Cardiac muscle cell (in vitro differentiated cells and primary cell): ENCODE results near the gene SNAP47. TPM values are rescaled to one million over a fixed set of nuclear protein-coding genes. Genes with fewer than 3 reads are reported as not detected.

Experiments
- DNase-seq, 2 donors: peaks; one replicate each; pipeline versions ENCODE4 v3.0.0 to v3.0.0-alpha.2; 2010 to 2017; ENCODE audit warnings: low read depth in 1 of 2, low spot score in 1 of 2
- H3K27ac ChIP-seq: fragments of 200-600 bp; sonication (generic); 2 replicates; pipeline ENCODE4 v1.5.1; 2016
- H3K27me3 ChIP-seq: fragments of 200-600 bp; sonication (generic); 2 replicates; pipeline ENCODE4 v1.6.0; 2016; ENCODE audit warnings: control low read depth
- H3K36me3 ChIP-seq: fragments of 200-600 bp; sonication (generic); 2 replicates; pipeline ENCODE4 v1.5.1; 2016; ENCODE audit warnings: control low read depth
- H3K4me1 ChIP-seq: fragments of 200-600 bp; sonication (generic); 2 replicates; pipeline ENCODE4 v1.8.1; 2017; ENCODE audit warnings: low read depth, mild to moderate bottlenecking, mixed run types
- H3K4me3 ChIP-seq: fragments of 200-600 bp; sonication (generic); 2 replicates; pipeline ENCODE4 v1.5.1; 2016; ENCODE audit warnings: mild to moderate bottlenecking
- H3K9me3 ChIP-seq: fragments of 200-600 bp; sonication (generic); 2 replicates; pipeline ENCODE4 v1.5.1; 2017; ENCODE audit warnings: low read depth, mild to moderate bottlenecking, control low read depth
- CTCF ChIP-seq: IDR thresholded peaks from 2 replicates; pipeline ENCODE4 v1.5.1; 2012; ENCODE audit warnings: low read depth, mild to moderate bottlenecking, low read length
- polyA plus RNA-seq: library from polyadenylated mRNA; unstranded; fragments of >200 nt; fragmentation: Nextera tagmentation; extraction: Ambion mirVana; gene quantifications from 2 replicates; pipeline ENCODE4 v1.2.1, GENCODE V29; 2016
- total RNA-seq: library from RNA; depleted of rRNA; stranded (reverse); fragments of >200 nt; gene quantifications from 2 replicates; pipeline ENCODE4 v1.2.3, GENCODE V29; 2016

Gene SNAP47
- total and polyA plus RNA-seq, 2 experiments from 2014 or later, result 43.7 to 57.4 TPM

GRCh38 chr1:227792216-227793078 lies 57.2 kb downstream of the SNAP47 start:
- Histone ChIP-seq H3K36me3 (no peaks in the 10 kb centered on the region), H3K9me3 (no peaks in the 10 kb centered on the region), H3K27ac (no peak overlapping the region), H3K4me1 (peaks cover 7% of the 10 kb centered on the region), H3K4me3 (no peak overlapping the region), H3K27me3 (no peaks in the 10 kb centered on the region)
- no peak for TF ChIP-seq CTCF
- DNase-seq, result no peak

DNA sequence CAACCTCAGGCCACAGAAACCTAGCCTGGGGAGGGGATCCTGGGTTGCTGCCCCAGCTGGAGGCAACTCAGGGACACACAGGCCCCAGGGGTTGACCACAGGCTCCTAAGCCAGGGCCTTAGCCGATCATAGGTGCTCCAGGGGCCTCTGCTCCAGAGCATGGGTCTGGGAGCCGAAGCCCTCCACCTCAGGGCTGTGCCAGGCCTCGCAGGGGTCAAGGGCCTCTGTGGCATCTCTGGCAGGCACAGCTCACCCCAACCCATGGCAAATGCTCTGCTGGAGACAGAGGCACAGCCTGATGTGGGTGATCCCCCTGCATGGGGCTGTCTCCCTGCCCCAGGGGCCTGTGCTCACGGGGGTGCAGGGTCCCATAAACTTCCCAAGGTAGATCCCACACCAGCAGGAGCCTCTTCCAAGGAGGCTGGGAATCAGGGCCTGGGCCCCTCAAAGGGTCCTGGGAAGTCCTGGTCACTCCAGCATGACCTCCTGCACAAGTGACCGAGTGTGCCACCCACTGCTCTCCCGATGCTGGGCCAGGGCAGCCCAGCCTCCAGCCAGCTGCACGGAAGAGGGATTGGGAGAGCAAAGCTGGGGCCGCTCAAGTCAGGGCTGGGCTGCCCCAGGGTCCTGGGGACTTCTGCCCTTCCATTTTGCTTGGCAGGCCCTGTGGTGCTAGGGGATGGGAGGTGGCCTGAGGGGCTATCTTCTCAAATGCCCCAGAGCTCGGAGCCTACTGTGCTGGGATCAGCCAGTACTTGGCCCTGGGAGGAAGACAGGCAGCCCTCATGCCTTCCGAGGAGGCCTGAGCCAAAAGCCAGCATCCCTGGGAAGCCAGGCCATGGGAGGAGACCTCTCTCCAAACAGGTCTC lies 58.1 kb downstream of the SNAP47 start:
- Histone ChIP-seq H3K4me1 (peaks cover 7% of the 10 kb centered on the region), H3K4me3 (no peak overlapping the region), H3K9me3 (no peaks in the 10 kb centered on the region), H3K27me3 (no peaks in the 10 kb centered on the region), H3K36me3 (no peaks in the 10 kb centered on the region), H3K27ac (no peak overlapping the region)
- no peak for DNase-seq
- no peak for TF ChIP-seq CTCF

DNA sequence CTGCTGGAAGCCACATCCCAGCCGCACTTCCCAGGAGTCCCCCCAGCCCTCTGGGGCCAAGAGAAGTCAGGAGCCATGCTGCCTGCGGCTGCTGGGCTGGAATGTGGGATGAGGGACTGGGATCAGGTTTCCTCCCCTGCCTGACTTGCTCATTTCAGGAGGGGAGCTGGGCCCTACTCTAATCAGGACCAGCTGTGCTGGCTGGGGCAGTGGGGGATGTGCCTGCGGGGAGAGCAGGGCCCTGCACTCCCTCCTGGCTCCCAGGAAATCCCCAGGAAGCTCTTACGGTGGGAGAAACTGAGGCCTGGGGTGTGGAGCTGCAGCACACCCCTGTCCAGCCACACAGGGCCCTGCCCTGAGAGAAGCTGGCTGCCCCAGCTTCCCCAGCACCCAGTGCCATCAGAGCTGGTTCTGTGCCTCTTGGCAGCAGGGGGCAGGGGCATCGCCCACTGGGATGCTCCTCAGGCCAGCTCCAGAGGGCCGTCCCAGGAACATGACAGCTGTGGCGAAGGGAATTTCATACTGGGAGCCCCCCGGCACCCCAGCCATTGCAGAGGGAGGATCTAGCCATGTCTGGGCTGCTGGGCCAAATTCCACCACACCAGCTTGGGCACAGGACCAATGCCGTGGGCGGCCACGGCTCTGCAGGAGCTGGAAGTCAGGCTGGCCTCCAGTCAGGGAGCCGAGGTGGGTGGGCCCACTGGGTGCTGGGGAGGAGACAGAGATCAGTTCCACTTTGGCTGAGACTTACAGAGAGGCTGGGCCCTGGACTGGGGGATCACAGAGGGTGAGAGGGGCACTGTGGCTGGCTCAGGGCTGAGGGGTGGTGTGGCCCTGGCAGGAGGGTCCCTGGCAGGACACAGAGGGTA lies 58.9 kb downstream of the SNAP47 start:
- Histone ChIP-seq H3K27me3 (no peaks in the 10 kb centered on the region), H3K4me1 (peaks cover 7% of the 10 kb centered on the region), H3K27ac (no peak overlapping the region)

DNA sequence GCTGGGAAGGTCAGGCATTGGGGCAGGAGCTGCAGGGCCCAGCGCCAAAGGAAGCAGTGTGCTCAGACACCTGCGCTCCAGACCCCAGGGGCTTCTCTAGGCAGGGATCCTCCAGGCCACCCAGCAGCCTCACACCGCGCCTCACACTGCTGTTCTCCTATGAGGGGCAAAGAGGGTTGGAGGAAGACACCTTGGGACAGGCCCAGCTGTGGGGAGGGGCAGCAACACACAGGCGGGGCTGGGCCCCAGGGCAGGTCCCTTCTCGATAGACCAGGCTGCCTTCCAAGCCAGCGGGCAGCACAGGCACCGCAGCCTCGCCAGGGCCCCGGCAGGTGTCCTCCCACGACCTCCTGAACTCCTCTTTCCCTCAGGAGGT lies 59.6 kb downstream of the SNAP47 start:
- Histone ChIP-seq H3K4me3 (no peak overlapping the region), H3K4me1 (peaks cover 7% of the 10 kb centered on the region), H3K27me3 (no peaks in the 10 kb centered on the region), H3K27ac (no peak overlapping the region), H3K36me3 (no peaks in the 10 kb centered on the region), H3K9me3 (no peaks in the 10 kb centered on the region)
- no peak for TF ChIP-seq CTCF
- DNase-seq, result no peak

More for the DNA sequence above, 58.9 kb downstream of the SNAP47 start:
- H3K36me3 ChIP-seq, result no peaks in the 10 kb centered on the region
- peak; percentile 55 to 90 for DNase-seq
- no peaks in the 10 kb centered on the region for H3K9me3 ChIP-seq
- TF ChIP-seq CTCF, result no peak
- no peak overlapping the region for H3K4me3 ChIP-seq

DNA sequence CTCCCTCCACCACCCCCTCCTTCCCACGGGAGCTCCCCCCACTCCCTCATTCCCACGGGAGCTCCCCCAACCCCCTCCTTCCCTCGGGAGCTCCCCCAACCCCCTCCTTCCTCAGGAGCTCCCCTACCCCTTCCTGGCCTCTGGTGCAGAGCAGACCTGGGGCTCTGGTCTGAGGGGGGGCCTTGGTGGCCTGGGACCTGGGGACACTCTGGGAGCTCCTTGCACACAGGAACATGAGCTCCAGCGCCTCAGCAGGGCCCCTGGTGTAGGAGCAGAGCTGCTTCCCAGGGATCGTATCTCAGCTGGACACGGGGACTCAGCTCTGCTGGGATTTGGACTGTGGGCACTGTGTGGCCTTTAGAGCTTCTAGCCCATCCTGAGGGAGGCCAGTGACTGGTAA lies 60.5 kb downstream of the SNAP47 start:
- H3K27me3 ChIP-seq, result no peaks in the 10 kb centered on the region
- no peak for DNase-seq
- no peak overlapping the region for H3K27ac ChIP-seq
- no peaks in the 10 kb centered on the region for H3K36me3 ChIP-seq
- TF ChIP-seq CTCF, result no peak
- H3K4me3 ChIP-seq, result no peak overlapping the region
- no peaks in the 10 kb centered on the region for H3K9me3 ChIP-seq
- peaks cover 7% of the 10 kb centered on the region for H3K4me1 ChIP-seq
